ENCODE data around the gene XKR7. TPM values are rescaled to one million over a fixed set of nuclear protein-coding genes. Genes with fewer than 3 reads are reported as not detected.

Gene XKR7
- total and polyA plus RNA-seq, 10 donors: 0.02 to 0.21 (median 0.08) TPM; not detected in 2

DNA sequence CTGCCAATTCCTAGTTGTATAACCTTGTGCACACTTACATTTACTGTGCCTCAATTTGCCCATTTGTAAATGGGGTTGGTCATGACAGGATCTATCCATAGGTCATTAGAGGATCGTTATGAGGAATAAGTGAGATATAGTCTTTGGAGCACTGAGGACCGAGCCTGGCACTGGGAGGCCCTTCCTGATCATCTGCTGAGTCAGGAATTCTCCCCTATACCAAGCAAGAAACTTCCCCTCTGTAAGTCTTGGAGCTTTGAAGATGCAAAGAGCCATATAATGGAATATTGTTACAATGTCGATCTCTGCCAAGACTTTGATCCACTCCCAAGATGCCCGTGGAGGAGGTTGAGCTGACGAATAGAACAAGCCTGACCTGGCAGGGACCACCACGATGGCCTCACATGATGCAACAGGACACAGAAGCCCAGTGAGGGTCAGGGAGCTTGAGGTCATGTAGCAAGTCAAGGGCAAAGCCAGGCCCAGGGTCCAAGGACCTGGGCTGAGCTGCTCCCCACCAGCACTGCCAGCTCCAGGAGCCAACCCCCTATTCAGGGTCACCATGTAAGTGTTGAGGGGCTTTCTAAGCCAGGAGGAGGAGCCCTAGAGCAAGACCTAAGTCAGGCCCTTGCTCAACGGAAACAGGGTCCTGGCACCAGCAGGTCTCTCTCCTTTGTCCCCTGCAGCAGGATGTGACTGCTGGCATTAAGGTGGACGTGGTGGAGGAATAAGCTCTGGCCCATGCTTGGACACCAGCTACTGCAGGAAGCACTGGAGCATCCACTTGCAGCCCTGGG is 32.8 kb upstream of the XKR7 start:
- H3K9me3 ChIP-seq: no peaks in the 10 kb centered on the region
- DNase-seq: no peak
- intact Hi-C loops (cut with DNase I; ENCODE audit: low total_unique reads): no loop called here
- H3K27me3 ChIP-seq (replicated peaks in 1 of 7): no peaks in the 10 kb centered on the region
- H3K36me3 ChIP-seq: no peaks in the 10 kb centered on the region
- WGBS, 5 donors: 66 to 71% (median 68%) methylated on average over 7 to 8 of the region's 8 CpGs
- no peak overlapping the region for H3K4me3 ChIP-seq
- no peak for TF ChIP-seq POLR2A (IDR thresholded peaks at IDR 0.05)
- TF ChIP-seq CTCF (IDR thresholded peaks at IDR 0.05 in 8 of 11, conservative IDR thresholded peaks at IDR 0.05 in 3 of 11): no peak
- TF ChIP-seq POLR2AphosphoS5 (IDR thresholded peaks at IDR 0.05): no peak
- no peak overlapping the region for H3K27ac ChIP-seq
- no peaks in the 10 kb centered on the region for H3K4me1 ChIP-seq

GRCh38 chr20:31936420-31936819 is 31.5 kb upstream of the XKR7 start:
- no peaks in the 10 kb centered on the region for H3K36me3 ChIP-seq
- H3K9me3 ChIP-seq: no peaks in the 10 kb centered on the region
- no peaks in the 10 kb centered on the region for H3K4me1 ChIP-seq
- TF ChIP-seq CTCF (IDR thresholded peaks at IDR 0.05 in 8 of 11, conservative IDR thresholded peaks at IDR 0.05 in 3 of 11) (no peak), POLR2AphosphoS5 (IDR thresholded peaks at IDR 0.05) (no peak), POLR2A (IDR thresholded peaks at IDR 0.05) (no peak)
- no peak overlapping the region for H3K27ac ChIP-seq
- intact Hi-C loops (cut with DNase I; ENCODE audit: low total_unique reads): no loop called here
- no peak overlapping the region for H3K4me3 ChIP-seq
- H3K27me3 ChIP-seq (replicated peaks in 1 of 7): no peaks in the 10 kb centered on the region
- WGBS, 5 donors: 78 to 93% (median 86%) methylated on average over 4 of the region's 4 CpGs
- DNase-seq: no peak

DNA sequence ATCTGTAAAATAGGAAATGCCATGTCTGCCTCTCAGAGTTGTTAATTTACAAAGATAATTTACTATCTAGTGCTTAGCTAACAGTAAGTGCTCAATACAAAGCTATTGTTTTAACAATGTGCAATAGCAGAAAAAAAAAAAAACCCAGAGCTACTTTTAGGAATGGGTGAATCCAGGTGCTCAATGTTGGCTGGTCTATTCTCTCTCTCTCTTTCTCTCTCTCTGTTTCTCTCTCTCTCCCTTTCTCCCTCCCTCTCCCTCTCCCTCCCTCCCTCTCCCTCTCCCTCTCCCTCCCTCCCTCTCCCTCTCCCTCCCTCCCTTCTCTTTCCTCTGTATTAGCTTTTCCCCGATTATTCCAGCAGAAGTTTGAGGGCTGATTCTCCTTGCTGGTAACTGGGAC is 30.1 kb upstream of the XKR7 start:
- H3K27ac ChIP-seq: no peak overlapping the region
- no peaks in the 10 kb centered on the region for H3K27me3 ChIP-seq (replicated peaks in 1 of 7)
- intact Hi-C loops (cut with DNase I; ENCODE audit: low total_unique reads): no loop called here
- no peak overlapping the region for H3K4me3 ChIP-seq
- no peaks in the 10 kb centered on the region for H3K4me1 ChIP-seq
- TF ChIP-seq POLR2AphosphoS5 (IDR thresholded peaks at IDR 0.05) (no peak), CTCF (IDR thresholded peaks at IDR 0.05 in 8 of 11, conservative IDR thresholded peaks at IDR 0.05 in 3 of 11) (no peak), POLR2A (IDR thresholded peaks at IDR 0.05) (no peak)
- 45 to 94% (median 69%) methylated on average over 1 of the region's 1 CpG for WGBS, 5 donors
- H3K9me3 ChIP-seq: no peaks in the 10 kb centered on the region
- no peak for DNase-seq
- peaks cover 0 to 12% (median 6%) of the 10 kb centered on the region in 6 donors for H3K36me3 ChIP-seq

GRCh38 chr20:31939661-31940060 is 28.3 kb upstream of the XKR7 start:
- Histone ChIP-seq H3K9me3 (no peaks in the 10 kb centered on the region), H3K4me1 (no peaks in the 10 kb centered on the region), H3K27ac (no peak overlapping the region), H3K36me3 (peaks cover 0 to 30% (median 18%) of the 10 kb centered on the region in 6 donors), H3K27me3 (replicated peaks in 1 of 7) (no peaks in the 10 kb centered on the region), H3K4me3 (no peak overlapping the region)
- WGBS, 5 donors: 87 to 97% (median 96%) methylated on average over 2 of the region's 2 CpGs
- intact Hi-C loops (cut with DNase I; ENCODE audit: low total_unique reads): no loop called here
- TF ChIP-seq CTCF (IDR thresholded peaks at IDR 0.05 in 8 of 11, conservative IDR thresholded peaks at IDR 0.05 in 3 of 11): no peak
- no peak for TF ChIP-seq POLR2A (IDR thresholded peaks at IDR 0.05)
- no peak for TF ChIP-seq POLR2AphosphoS5 (IDR thresholded peaks at IDR 0.05)
- no peak for DNase-seq

Measured in spleen (tissue), 11 donors.